HepG2 (cell line): ENCODE data around the gene LTBR. TPM values are rescaled to one million over a fixed set of nuclear protein-coding genes. Genes with fewer than 3 reads are reported as not detected.
A peak's percentile ranks its signal among the peaks of the same experiment; 100 is the strongest.

Source experiments
- CAMTA2 ChIP-seq: sonication (generic); formaldehyde crosslinking; IDR thresholded peaks from 2 replicates; pipeline ENCODE4 v1.4.0; 2020; ENCODE audit warnings: mild to moderate bottlenecking, missing genetic modification reagents, borderline replicate concordance
- CERS6 ChIP-seq: sonication (generic); formaldehyde crosslinking; IDR thresholded peaks from 2 replicates; pipeline ENCODE4 v1.5.0; 2020; ENCODE audit warnings: missing genetic modification reagents
- DPF2 ChIP-seq: sonication (generic); formaldehyde crosslinking; IDR thresholded peaks from 2 replicates; pipeline ENCODE4 v1.4.0; 2020; ENCODE audit warnings: mild to moderate bottlenecking, low read depth, missing genetic modification reagents, borderline replicate concordance
- E2F5 ChIP-seq: sonication (generic); formaldehyde crosslinking; conservative IDR thresholded peaks from 2 replicates; pipeline ENCODE4 v1.4.0; 2020; ENCODE audit warnings: missing genetic modification reagents
- EHMT2 ChIP-seq: fragments of 200-600 bp; sonication (generic); IDR thresholded peaks from 2 replicates; pipeline ENCODE4 v1.7.0; 2017; ENCODE audit warnings: antibody characterized with exemption, low read depth, low read length, borderline replicate concordance
- FOXK1 ChIP-seq: sonication (generic); formaldehyde crosslinking; IDR thresholded peaks from 2 replicates; pipeline ENCODE4 v1.4.0; 2020; ENCODE audit warnings: low read depth, missing genetic modification reagents, borderline replicate concordance
- FOXK2 ChIP-seq: fragments of 450-650 bp; IDR thresholded peaks from 2 replicates; pipeline ENCODE4 v1.6.1; 2016
- IKZF4 ChIP-seq: sonication (generic); formaldehyde crosslinking; IDR thresholded peaks from 2 replicates; pipeline ENCODE4 v1.5.1; 2020; ENCODE audit warnings: borderline replicate concordance, mild to moderate bottlenecking, low read depth, missing genetic modification reagents; ENCODE audit errors: not compliant biosample characterization
- KLF13 ChIP-seq: sonication (generic); formaldehyde crosslinking; IDR thresholded peaks from 2 replicates; pipeline ENCODE4 v1.4.0; 2020; ENCODE audit warnings: mild to moderate bottlenecking, missing genetic modification reagents
- MLLT10 ChIP-seq: sonication (generic); formaldehyde crosslinking; IDR thresholded peaks from 2 replicates; pipeline ENCODE4 v1.4.0; 2020; ENCODE audit warnings: missing genetic modification reagents
- RAD51 ChIP-seq: fragments of 450-650 bp; IDR thresholded peaks from 2 replicates; pipeline ENCODE4 v1.6.1; 2016; ENCODE audit warnings: borderline replicate concordance
- REXO4 ChIP-seq: sonication (generic); formaldehyde crosslinking; IDR thresholded peaks from 2 replicates; pipeline ENCODE4 v1.8.0; 2022; ENCODE audit warnings: missing genetic modification reagents, mild to moderate bottlenecking, borderline replicate concordance
- SAFB2 ChIP-seq: sonication (generic); formaldehyde crosslinking; IDR thresholded peaks from 2 replicates; pipeline ENCODE4 v1.5.1; 2020; ENCODE audit warnings: missing genetic modification reagents, low read depth, mild to moderate bottlenecking, borderline replicate concordance
- SMARCC2 ChIP-seq: fragments of 450-650 bp; IDR thresholded peaks from 2 replicates; pipeline ENCODE4 v1.6.1; 2017; ENCODE audit warnings: antibody characterized with exemption, mild to moderate bottlenecking
- TIGD3 ChIP-seq: sonication (generic); formaldehyde crosslinking; IDR thresholded peaks from 2 replicates; pipeline ENCODE4 v1.5.1; 2020; ENCODE audit warnings: mild to moderate bottlenecking, missing genetic modification reagents, borderline replicate concordance
- ZBTB3 ChIP-seq: sonication (generic); formaldehyde crosslinking; IDR thresholded peaks from 2 replicates; pipeline ENCODE4 v1.4.0; 2020; ENCODE audit warnings: low read depth, mild to moderate bottlenecking, moderate library complexity, missing genetic modification reagents, borderline replicate concordance
- ZBTB49 ChIP-seq: sonication (generic); formaldehyde crosslinking; IDR thresholded peaks from 2 replicates; pipeline ENCODE4 v1.4.0; 2020; ENCODE audit warnings: missing genetic modification reagents, borderline replicate concordance
- ZMAT5 ChIP-seq: sonication (generic); formaldehyde crosslinking; IDR thresholded peaks from 2 replicates; pipeline ENCODE4 v1.5.0; 2020; ENCODE audit warnings: mild to moderate bottlenecking, low read depth, missing genetic modification reagents, borderline replicate concordance
- ZNF138 ChIP-seq: sonication (generic); formaldehyde crosslinking; IDR thresholded peaks from 2 replicates; pipeline ENCODE4 v1.5.0; 2020; ENCODE audit warnings: mild to moderate bottlenecking, low read depth, missing genetic modification reagents
- ZNF20 ChIP-seq: sonication (generic); formaldehyde crosslinking; IDR thresholded peaks from 2 replicates; pipeline ENCODE4 v1.4.0; 2020; ENCODE audit warnings: mild to moderate bottlenecking, moderate library complexity, missing genetic modification reagents
- ZNF468 ChIP-seq: sonication (generic); formaldehyde crosslinking; IDR thresholded peaks from 2 replicates; pipeline ENCODE4 v1.8.0; 2022; ENCODE audit warnings: mild to moderate bottlenecking, moderate library complexity, missing genetic modification reagents
- ZNF546 ChIP-seq: sonication (generic); formaldehyde crosslinking; conservative IDR thresholded peaks from 2 replicates; pipeline ENCODE4 v1.8.1; 2023; ENCODE audit warnings: mild to moderate bottlenecking, missing genetic modification reagents
- ZNF674 ChIP-seq: sonication (generic); formaldehyde crosslinking; IDR thresholded peaks from 2 replicates; pipeline ENCODE4 v1.5.0; 2020; ENCODE audit warnings: low read depth, mild to moderate bottlenecking, missing genetic modification reagents
- ZNF83 ChIP-seq: sonication (generic); formaldehyde crosslinking; IDR thresholded peaks from 2 replicates; pipeline ENCODE4 v1.4.0; 2020; ENCODE audit warnings: missing genetic modification reagents, mild to moderate bottlenecking, borderline replicate concordance
- ZSCAN20 ChIP-seq: sonication (generic); formaldehyde crosslinking; IDR thresholded peaks from 2 replicates; pipeline ENCODE4 v1.4.0; 2020; ENCODE audit warnings: missing genetic modification reagents, mild to moderate bottlenecking, borderline replicate concordance
- polyA plus RNA-seq, 8 experiments: library from polyadenylated mRNA; depleted of rRNA in 3 of 8; stranded (reverse) in 7 of 8; unstranded in 1 of 8; fragments of >200 nt; fragmentation: Illumina TruSeq in 4 of 8; extraction: Trizol in 4 of 8; gene quantifications; 2 replicates each; pipeline versions ENCODE4 v1.2.1 to v1.2.3, GENCODE V29; 2011 to 2016; ENCODE audit warnings: low read depth in 4 of 8, missing spikeins in 1 of 8, mixed read lengths in 1 of 8; ENCODE audit not compliant: insufficient read depth in 1 of 8
- total RNA-seq, 5 experiments: library from RNA; depleted of rRNA; stranded (reverse); fragments of >200 nt; fragmentation: Illumina TruSeq; extraction: Trizol; gene quantifications; 2 replicates each; pipeline ENCODE4 v1.2.3, GENCODE V29; 2016; ENCODE audit warnings: low read depth in 1 of 5

LTBR gene
- total and polyA plus RNA-seq, 2 of the 13 experiments (the other 11 are each of a cell fraction or from before 2014, with no cell fraction given): 31.4 to 34.8 TPM

GRCh38 chr12:6335451-6336078, 48.4 kb upstream of the LTBR start (continued):
- TF ChIP-seq SMARCC2: no peak
- TF ChIP-seq EHMT2: no peak
- no peak for TF ChIP-seq REXO4
- no peak for TF ChIP-seq ZSCAN20 (CRISPR knock-in tag)
- TF ChIP-seq CAMTA2 (CRISPR knock-in tag): no peak
- TF ChIP-seq RAD51: no peak
- TF ChIP-seq ZBTB3: no peak
- no peak for TF ChIP-seq IKZF4 (CRISPR knock-in tag)
- TF ChIP-seq ZNF674 (CRISPR knock-in tag): no peak
- TF ChIP-seq ZBTB49: no peak
- TF ChIP-seq ZNF20 (CRISPR knock-in tag): no peak
- no peak for TF ChIP-seq ZNF138
- no peak for TF ChIP-seq ZNF83 (CRISPR knock-in tag)
- TF ChIP-seq CERS6: no peak
- no peak for TF ChIP-seq E2F5 (CRISPR knock-in tag)
- no peak for TF ChIP-seq FOXK2
- no peak for TF ChIP-seq DPF2 (CRISPR knock-in tag)
- TF ChIP-seq MLLT10 (CRISPR knock-in tag): no peak
- TF ChIP-seq FOXK1 (CRISPR knock-in tag): peak; percentile 46; the same call in 1 of the 2 replicates
- no peak for TF ChIP-seq KLF13 (CRISPR knock-in tag)
- TF ChIP-seq ZNF468 (CRISPR knock-in tag): no peak
- no peak for TF ChIP-seq SAFB2 (CRISPR knock-in tag)
- no peak for TF ChIP-seq TIGD3
- no peak for TF ChIP-seq ZMAT5 (CRISPR knock-in tag)
- TF ChIP-seq ZNF546 (CRISPR knock-in tag): no peak
